Measurements from ENCODE around the gene GTF3A. TPM values are rescaled to one million over a fixed set of nuclear protein-coding genes. Genes with fewer than 3 reads are reported as not detected.

The GTF3A gene
- total RNA-seq, result 92.5 and 135 TPM in 2 replicates

DNA sequence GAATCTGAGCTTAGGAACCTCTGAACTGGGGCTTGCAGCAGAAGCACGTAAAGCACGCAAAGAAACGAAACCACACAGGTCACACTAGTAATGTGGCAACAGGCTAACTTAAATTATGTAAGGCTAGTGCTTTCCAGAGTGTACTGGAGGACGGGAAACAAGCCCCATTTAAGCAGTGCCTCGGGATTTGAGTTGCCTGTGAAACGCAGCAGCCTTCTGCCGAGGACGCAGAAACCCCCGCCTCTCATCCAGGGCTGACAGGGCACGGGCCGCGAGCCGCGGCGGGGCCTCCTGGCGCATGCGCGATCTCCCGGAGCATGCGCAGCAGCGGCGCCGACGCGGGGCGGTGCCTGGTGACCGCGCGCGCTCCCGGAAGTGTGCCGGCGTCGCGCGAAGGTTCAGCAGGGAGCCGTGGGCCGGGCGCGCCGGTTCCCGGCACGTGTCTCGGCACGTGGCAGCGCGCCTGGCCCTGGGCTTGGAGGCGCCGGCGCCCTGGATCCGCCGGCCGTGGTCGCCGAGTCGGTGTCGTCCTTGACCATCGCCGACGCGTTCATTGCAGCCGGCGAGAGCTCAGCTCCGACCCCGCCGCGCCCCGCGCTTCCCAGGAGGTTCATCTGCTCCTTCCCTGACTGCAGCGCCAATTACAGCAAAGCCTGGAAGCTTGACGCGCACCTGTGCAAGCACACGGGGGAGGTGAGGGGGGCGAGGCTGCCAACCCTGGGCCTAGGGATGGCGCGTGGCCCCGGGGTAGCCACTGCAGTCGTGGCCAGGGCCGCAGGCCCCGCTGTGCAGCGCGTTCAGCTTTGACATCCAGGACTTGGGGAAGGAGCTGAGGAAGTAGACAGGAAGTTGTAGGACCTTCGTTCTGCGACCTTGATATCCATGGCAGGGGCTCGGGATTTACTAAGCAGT lies at the start of gene GTF3A:
TSS of gene GTF3A (plus strand) at position 374 of the 912 bp plus-strand sequence.

DNA sequence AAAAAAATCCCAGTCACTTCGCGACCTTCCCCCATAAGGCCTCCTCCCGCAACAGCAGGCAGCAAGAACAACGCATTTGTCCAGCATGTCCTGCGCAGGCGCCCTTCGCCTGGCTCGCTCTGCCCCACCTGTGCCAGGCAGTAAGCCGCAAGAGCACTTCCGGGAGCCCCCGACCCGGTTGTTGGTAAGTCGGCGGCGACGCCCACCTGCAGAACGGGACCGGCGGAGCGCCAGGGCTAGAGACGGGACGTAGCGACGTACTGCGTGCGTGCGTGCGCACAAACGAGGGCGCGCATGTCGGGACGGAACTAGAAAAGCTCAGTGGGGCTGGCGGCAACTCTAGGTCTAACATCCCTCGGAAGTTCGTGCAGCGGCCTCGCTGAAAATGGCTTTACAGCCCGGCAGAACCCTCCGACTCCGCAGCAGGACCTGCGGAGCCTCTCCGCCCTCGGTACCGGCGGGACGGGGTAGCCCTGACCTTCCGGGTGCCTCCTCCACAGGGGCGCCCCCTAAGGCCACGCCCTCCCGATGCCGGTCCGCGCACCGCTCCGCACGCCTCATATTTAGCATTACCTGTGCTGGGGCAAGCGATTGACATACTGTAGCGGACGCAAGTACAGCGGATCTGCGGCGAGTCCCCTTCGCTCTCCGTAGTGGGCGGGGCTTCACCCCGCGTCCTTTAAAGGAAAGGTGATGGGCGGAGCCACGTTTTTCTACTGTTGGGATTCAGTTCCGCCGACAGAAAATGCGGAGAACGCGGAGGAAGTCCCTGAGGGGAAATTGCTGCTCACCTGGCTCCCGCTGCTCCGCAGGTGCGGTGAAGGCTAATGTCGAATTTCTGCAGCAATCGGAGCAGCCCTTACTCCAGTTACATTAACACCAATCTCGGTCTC lies 25.8 kb downstream of the GTF3A start, which contains the start of gene MTIF3:
TSS of gene MTIF3 (minus strand) at position 629 of the 893 bp plus-strand sequence. CDS start 10,116 bp downstream, outside the sequence.

Other genes starting within 250 kb of the GTF3A start
- gene RPL21, start 173.1 kb upstream of the GTF3A start, total RNA-seq, result 504 and 885 TPM in 2 replicates
- 55.6 and 58.8 TPM in 2 replicates for gene RASL11A, start 153.8 kb upstream of the GTF3A start, total RNA-seq
- gene MTIF3, start 25.9 kb downstream of the GTF3A start, total RNA-seq, result 70.8 and 77.7 TPM in 2 replicates
- gene LNX2, start 195.9 kb downstream of the GTF3A start, total RNA-seq, result 4.0 and 6.0 TPM in 2 replicates
- gene POLR1D, start 197.3 kb downstream of the GTF3A start, total RNA-seq, result 63.8 and 86.0 TPM in 2 replicates